Measurements from ENCODE around the gene IZUMO4.

IZUMO4 gene

DNA sequence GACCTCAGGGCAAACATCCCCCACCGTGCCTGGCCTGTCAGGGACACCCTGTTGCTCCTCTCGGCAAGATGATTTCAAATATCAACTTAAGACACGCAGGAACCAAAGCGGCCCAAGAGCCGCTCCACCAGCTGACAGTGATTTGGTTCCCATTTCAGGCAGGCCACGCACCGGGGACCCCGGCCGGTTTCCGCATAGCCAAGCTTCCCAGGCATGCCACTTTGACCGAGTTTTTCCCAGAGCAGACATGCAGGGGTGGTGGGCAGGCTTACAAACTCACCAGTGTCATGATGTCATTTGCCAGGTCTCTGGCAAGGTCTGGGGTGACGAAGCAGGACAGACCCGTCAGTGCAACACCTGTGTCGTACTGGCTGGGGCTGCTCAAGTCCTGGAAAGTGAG lies 35.5 kb downstream of the IZUMO4 start:
- Histone ChIP-seq H3K27me3 (ENCODE audit: insufficient read depth, low read length, poor library complexity, severe bottlenecking) (no peaks in the 10 kb centered on the region), H3K79me2 (ENCODE audit: insufficient read depth, low read length) (no peaks in the 10 kb centered on the region), H3K4me2 (ENCODE audit: low read depth, low read length, poor library complexity, severe bottlenecking) (no peak overlapping the region), H3K9me3 (ENCODE audit: insufficient read depth, low read depth, low read length) (no peaks in the 10 kb centered on the region), H3F3A (ENCODE audit: low read depth) (no peaks in the 10 kb centered on the region), H3K9ac (ENCODE audit: low read depth, low read length, poor library complexity, severe bottlenecking) (no peak overlapping the region), H3K9me2 (replicated peaks; ENCODE audit: low read depth, low read length) (no peaks in the 10 kb centered on the region), H4K20me1 (ENCODE audit: insufficient read depth, low read length, poor library complexity, severe bottlenecking) (no peaks in the 10 kb centered on the region), H3K36me3 (ENCODE audit: insufficient read depth, low read length) (peaks cover 59% of the 10 kb centered on the region; the same call in 1 of the 2 replicates), H2AFZ (ENCODE audit: low read length) (no peak overlapping the region), H3K4me3 (ENCODE audit: low read length, poor library complexity, severe bottlenecking) (no peak overlapping the region), H3K4me1 (ENCODE audit: insufficient read depth, low read length, poor library complexity, severe bottlenecking) (no peaks in the 10 kb centered on the region)
- TF ChIP-seq, protein P1, sequence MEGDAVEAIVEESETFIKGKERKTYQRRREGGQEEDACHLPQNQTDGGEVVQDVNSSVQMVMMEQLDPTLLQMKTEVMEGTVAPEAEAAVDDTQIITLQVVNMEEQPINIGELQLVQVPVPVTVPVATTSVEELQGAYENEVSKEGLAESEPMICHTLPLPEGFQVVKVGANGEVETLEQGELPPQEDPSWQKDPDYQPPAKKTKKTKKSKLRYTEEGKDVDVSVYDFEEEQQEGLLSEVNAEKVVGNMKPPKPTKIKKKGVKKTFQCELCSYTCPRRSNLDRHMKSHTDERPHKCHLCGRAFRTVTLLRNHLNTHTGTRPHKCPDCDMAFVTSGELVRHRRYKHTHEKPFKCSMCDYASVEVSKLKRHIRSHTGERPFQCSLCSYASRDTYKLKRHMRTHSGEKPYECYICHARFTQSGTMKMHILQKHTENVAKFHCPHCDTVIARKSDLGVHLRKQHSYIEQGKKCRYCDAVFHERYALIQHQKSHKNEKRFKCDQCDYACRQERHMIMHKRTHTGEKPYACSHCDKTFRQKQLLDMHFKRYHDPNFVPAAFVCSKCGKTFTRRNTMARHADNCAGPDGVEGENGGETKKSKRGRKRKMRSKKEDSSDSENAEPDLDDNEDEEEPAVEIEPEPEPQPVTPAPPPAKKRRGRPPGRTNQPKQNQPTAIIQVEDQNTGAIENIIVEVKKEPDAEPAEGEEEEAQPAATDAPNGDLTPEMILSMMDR (conservative IDR thresholded peaks at IDR 0.05; ENCODE audit: low read length), result no peak

- Histone ChIP-seq H3K9ac (ENCODE audit: low read depth, low read length, poor library complexity, severe bottlenecking) (no peak overlapping the region), H3K27me3 (ENCODE audit: insufficient read depth, low read length, poor library complexity, severe bottlenecking) (no peaks in the 10 kb centered on the region), H2AFZ (ENCODE audit: low read length) (no peak overlapping the region), H3K9me2 (replicated peaks; ENCODE audit: low read depth, low read length) (no peaks in the 10 kb centered on the region), H4K20me1 (ENCODE audit: insufficient read depth, low read length, poor library complexity, severe bottlenecking) (no peaks in the 10 kb centered on the region), H3K4me3 (ENCODE audit: low read length, poor library complexity, severe bottlenecking) (no peak overlapping the region), H3K36me3 (ENCODE audit: insufficient read depth, low read length) (peaks cover 60% of the 10 kb centered on the region; the same call in 1 of the 2 replicates), H3F3A (ENCODE audit: low read depth) (no peaks in the 10 kb centered on the region), H3K9me3 (ENCODE audit: insufficient read depth, low read depth, low read length) (no peaks in the 10 kb centered on the region), H3K4me2 (ENCODE audit: low read depth, low read length, poor library complexity, severe bottlenecking) (no peak overlapping the region), H3K4me1 (ENCODE audit: insufficient read depth, low read length, poor library complexity, severe bottlenecking) (no peaks in the 10 kb centered on the region), H3K79me2 (ENCODE audit: insufficient read depth, low read length) (no peaks in the 10 kb centered on the region)
- TF ChIP-seq, protein P1 (conservative IDR thresholded peaks at IDR 0.05; ENCODE audit: low read length), result no peak
- TF ChIP-seq EZH2phosphoT487 (IDR thresholded peaks at IDR 0.05; ENCODE audit: borderline replicate concordance), result no peak
Measured at GRCh38 chr19:2132731-2133490, 36.2 kb downstream of the IZUMO4 start.

DNA sequence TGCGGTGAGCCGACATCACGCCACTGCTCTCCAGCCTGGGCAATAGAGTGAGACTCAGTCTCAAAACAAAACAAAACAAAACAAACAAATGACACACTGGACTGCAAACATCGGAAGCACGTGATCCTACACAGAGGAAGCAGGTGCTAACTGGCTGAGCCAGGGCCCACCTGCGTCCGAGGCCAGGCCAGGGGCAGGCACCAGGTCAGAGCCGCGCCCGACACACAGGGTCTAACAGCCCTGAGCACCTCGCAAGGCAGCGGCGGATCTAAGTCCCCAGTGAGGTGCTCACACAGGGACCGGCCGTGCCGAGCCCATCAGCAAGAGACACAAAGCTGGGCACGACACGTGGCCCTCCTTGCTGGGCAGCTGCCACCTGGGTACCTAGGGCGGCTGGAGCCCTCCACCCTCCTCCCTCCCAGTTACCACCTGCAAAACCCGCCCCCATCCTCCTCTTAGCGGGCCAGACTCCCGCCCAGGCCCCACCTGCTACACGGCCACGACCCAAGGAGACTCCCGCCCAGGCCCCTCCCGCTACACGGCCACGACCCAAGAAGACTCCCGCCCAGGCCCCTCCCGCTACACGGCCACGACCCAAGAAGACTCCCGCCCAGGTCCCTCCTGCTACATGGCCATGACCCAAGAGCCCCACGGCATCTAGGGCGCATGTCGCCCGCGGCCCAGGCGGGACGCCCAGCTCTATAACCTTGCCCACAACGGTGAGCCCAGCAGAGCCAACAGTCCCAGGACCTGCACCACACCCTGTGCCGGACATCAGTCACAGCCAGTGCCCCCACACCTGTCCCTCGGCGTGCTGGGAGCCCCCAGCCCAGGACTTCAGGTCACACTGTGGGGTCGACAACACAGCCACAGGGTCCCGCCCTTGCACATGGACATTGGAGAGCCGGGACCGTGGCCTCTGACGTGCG lies 39.0 kb downstream of the IZUMO4 start:
- Histone ChIP-seq H3K9ac (ENCODE audit: low read depth, low read length, poor library complexity, severe bottlenecking) (no peak overlapping the region), H3F3A (ENCODE audit: low read depth) (no peaks in the 10 kb centered on the region), H3K36me3 (ENCODE audit: insufficient read depth, low read length) (peaks cover 56% of the 10 kb centered on the region; the same call in 1 of the 2 replicates), H3K9me3 (ENCODE audit: insufficient read depth, low read depth, low read length) (no peaks in the 10 kb centered on the region), H2AFZ (ENCODE audit: low read length) (no peak overlapping the region), H3K79me2 (ENCODE audit: insufficient read depth, low read length) (peaks cover 17% of the 10 kb centered on the region), H3K4me1 (ENCODE audit: insufficient read depth, low read length, poor library complexity, severe bottlenecking) (no peaks in the 10 kb centered on the region), H3K9me2 (replicated peaks; ENCODE audit: low read depth, low read length) (no peaks in the 10 kb centered on the region), H3K4me2 (ENCODE audit: low read depth, low read length, poor library complexity, severe bottlenecking) (no peak overlapping the region), H3K27me3 (ENCODE audit: insufficient read depth, low read length, poor library complexity, severe bottlenecking) (no peaks in the 10 kb centered on the region), H4K20me1 (ENCODE audit: insufficient read depth, low read length, poor library complexity, severe bottlenecking) (no peaks in the 10 kb centered on the region), H3K4me3 (ENCODE audit: low read length, poor library complexity, severe bottlenecking) (no peak overlapping the region)
- TF ChIP-seq EZH2phosphoT487 (IDR thresholded peaks at IDR 0.05; ENCODE audit: borderline replicate concordance), result no peak
- TF ChIP-seq, protein P1 (conservative IDR thresholded peaks at IDR 0.05; ENCODE audit: low read length), result no peak

Measured in Loucy (cell line).